GM21723 (cell line): Measurements from ENCODE around the gene ATXN1.

Source experiments
- ATAC-seq: cut with Tn5 transposase; IDR thresholded peaks from one replicate; pipeline ENCODE4 v1.9.1; 2021; ENCODE audit warnings: mild to moderate bottlenecking, moderate library complexity; ENCODE audit not compliant: unreplicated experiment

Gene ATXN1

DNA sequence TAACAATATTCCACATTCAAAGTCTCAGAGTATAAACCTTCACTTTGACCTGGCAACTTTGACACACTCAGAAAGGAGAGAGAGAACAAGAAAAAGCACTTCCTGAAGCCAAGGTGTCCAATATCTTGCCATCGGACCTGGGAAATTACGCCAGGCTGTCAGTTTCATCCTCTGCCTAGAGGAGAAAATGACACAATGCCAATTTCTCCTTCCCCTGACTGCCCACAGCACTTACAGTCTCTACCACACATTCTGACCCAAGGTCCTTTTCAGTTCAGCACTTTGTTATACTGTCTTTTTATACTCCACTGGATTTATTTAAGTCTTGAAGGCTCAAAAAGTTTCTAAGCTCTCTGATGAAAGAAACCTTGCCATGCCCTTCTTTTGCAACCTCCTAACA is 272.4 kb downstream of the ATXN1 start:
- ATAC-seq, result no peak

DNA sequence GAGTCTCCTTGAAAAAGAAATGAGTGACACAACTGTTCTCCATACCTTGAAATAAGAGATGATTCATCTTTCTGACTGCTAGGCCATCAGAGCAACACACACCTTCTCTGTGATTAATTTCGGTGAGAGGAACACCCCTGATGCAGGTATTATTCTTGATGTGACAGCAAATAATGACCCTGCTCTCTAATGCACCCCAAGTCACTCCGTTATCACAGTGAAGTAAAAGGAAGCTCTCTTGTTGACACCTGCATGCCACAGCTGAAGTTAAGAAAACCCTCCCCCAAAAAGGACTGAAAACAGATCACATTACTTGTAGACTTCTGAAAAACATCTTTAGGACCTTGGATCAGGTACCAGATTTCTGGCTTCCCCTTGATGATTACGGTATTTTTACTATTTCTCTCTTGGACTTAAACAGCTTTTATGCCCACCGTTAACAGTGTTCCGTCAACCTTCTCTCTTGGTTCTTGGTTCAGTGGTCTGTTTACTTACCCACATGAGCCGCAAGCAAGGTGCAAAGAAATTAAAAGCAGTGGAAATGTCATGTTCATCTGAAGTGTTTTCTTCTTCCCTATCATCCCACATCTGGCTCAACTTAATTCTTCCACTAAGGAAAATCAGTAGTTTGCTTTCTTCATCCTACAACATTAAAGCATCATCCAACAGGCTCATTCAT is 273.1 kb downstream of the ATXN1 start:
- ATAC-seq, result no peak

DNA sequence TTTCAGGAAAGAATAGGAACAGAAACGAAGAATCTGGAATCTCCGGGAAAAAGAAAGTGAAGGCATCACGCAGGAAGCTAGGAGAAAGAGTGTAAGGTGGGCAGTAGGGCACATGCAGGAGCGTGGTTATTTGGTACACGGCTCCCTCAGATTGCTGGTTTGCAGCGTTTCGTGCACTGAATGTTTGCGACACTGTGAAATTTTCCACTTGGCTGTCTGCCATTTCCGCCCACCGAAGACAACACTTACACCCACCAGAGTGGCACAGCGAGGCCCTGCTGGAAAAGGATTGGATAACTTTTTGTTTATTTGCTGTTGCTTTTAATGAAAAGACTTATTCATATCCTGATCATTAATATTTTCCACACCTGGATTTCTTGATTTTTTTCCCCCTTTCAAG is 274.6 kb downstream of the ATXN1 start:
- no peak for ATAC-seq

DNA sequence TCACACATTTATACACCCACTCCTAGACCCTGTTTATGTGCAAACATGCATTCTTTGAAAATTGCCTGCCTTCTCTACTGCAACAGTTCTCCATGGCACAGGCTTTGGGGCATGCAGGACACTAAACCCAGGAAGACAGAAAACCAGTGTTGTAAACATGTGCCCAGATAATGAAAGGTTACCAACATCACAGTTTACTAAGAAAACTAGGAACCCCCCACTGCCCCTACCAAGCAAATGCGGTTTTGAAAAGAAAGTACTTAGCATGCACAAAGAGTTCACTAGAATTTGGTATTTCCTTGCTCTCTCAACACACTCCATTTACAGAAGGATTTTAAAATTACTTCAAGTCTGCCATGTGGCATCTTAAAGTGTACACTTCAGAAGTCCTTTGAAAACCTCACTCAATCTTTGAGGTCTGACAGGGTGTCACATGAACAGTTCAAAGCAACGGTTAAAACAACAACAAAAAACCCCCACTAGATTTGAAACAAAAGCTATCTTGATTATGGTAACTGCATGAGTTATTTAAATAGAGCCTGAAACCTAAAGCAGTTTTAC is 277.9 kb downstream of the ATXN1 start:
- ATAC-seq, result peak; percentile 55

DNA sequence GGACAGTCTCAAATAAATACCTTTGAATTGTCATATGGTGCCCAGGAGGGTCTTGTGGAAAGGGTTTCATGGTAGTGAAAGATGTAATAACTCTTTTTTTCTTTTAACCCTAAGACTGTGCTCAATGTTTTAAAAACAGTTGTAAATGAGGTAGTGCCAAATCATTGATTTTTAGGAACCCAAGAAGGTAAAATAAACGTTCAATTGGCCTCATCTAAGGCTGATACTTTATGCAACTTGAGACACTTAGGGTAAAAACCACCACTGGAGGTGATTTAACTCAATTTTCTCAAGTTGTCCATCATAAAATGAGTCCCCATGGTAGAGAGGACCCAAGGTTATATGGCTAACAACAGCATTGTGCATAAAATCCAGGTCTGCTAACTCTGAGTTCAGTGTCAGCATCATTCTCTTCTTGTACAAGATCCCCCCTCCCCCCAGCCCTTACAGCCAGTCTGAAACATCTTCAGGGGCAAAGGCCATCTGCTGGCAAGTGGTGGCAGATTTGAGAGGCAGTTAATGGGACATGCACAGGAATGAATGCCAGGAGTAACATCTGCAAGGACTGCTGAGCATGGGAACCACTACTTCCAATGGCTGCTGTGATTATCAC is 278.5 kb downstream of the ATXN1 start:
- no peak for ATAC-seq

DNA sequence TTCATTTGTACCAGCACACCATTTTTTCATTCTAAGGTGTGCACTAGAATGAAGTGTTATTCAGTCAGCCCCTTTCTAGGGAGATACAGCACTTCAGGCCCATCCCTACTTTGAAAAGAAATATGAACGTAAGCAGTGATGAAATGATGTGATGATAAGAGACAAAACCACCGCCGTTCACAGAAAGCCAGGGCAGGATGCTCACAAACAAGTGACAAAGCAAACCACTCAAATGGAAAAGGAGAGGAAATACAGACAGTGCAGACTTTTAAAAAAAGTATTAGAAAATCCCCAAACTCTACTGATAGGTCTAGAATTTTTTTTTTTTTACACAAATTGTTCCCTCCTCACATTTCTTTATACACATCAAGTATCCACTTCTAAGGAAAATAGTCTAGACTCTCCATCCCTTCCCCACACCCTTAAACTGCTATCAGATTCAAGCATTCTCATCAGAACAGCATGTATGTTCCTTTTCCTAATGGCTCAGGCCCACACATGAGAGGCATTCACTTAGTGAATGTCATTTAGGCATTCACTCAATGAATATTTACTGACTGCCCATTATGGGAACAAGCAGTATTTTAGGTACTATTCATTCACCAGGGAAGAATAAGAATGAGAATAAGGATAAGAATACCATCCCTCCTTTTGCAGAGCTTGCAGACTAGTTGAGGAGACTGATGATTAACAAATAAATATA is 279.4 kb downstream of the ATXN1 start:
- peak; percentile 48 for ATAC-seq

DNA sequence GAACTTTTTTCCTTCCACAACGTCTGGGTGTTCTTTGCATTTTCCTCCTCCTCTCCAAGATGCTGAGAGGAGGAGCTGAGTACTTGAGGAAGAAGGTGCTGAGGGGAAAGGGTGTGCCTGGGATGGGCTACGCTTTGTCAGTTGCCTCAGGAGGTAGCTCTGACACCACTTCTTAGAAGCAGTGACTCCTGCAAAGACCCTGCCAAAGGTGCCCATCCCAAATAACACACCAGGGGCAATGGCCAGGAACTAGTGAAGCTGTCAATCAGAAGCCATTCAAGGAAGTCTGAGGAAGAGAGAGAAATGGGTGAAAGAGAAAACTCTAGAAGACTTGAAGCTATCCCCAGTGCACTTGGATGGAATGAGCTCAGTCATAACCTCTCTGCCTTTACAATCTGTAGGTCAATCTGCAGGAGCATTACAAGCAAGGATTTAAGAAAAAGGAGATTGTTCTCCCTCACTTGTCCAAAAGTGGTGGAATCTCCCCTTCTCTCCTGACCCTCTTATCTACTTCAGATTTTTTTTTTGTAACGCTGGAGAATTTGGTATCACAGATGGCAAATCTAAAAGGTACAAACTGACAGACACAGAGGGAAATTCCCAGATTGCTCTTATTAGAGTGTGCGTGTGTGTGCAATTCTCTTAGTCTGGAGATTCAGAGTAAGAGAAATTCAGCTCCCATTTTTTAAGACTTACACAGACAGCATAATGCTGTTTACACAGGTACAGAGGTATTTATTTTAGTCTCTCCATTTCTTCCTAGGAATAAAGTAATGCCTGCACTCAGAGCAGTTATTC is 280.3 kb downstream of the ATXN1 start:
- no peak for ATAC-seq

DNA sequence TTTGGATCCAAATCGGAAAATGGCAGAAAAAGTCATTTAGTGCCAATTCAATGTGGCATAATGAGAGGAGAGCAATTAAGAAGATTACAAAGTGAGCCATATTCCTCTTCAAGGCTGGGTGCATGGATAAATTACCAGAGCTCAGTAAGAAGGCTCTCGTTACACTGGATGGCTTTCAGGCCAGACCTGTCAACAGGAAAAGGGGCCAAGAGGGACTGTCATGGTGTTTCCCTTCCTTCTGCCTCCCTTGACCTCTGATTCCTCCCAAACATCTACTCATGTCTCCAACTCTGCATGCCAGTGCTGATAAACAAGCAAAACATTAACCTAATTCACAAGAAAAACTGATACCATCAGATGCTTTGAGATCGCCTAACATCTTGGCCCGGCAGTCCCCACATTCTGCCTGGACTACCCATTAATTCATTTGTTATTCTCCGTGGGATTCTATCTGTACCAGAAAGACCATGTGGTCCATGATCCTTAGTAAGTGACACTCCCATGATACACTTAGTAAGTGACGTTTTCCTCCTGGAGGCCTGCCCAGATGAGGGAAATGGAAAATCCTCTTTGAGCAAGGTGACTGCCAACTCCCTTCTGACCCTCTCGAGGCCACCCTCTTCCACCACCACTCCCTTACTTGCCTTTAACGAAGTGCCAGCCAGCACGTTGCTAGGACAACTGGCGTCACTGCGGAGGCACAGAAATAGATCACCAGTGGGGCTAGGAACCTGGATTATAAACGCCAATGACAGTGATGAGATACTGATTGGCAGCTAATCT is 283.7 kb downstream of the ATXN1 start:
- ATAC-seq, result no peak

DNA sequence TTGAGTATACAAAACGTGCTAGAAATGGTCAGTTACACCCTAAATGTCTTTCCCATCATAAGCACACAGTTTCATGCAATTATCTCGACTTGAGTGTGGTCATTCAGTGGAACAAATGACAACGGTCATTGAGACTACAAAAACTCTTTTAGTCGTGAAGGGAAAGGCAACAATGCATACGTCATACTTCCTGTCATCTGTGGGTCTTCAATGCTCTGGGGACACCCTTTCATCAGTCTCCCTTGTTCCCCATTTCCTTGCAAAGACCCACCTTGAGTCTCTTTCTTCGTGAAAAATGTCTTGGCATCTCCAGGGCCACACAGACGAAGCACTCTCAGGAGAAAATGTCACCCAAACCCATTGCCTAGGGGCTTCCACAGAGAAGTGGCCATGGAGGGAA is 284.4 kb downstream of the ATXN1 start:
- ATAC-seq, result no peak

DNA sequence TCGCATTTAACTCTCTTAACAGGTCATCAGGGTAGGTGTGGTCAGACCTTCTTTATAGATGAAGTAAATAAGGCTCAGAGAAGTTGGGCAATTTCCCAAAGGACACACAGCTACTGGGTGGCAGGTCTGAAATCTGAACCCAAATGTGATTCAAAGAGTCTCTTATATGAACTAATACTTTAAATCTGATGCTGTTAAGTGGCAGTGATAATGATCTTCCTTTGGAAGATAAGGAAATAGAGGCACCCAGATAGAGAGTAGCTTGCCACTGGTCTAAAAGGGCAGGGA is 285.8 kb downstream of the ATXN1 start:
- ATAC-seq, result no peak

DNA sequence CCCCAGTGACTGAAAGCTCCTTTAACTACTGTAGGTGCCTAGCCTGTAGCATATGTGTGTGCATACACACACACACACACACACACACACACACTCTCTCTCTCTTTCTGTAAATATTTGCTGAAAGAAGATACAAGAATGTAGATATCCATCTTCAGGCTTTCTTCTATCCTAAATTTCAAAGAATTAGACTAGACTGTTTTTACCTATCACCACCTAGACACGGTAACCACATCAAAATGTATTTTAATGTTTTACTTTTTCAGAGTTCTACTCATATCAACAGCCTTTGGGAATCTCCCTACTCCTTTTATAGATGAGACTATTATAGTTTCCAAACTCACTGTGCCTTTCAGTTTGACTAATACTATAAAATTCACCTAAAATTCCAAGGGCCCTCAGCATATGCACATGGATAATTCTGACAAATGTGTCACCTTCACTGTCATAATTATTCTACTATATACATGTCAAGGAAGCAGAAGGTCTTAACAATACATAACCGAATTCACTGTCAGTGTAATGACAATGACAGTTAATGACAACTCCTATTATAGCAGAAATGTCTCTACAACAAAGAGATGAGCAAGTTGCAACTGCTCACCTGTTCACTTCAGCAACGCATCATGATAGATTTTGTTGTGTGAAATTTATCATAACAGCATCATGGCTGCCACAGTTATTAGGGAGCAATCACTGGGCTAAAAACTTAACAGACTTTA is 286.3 kb downstream of the ATXN1 start:
- no peak for ATAC-seq

DNA sequence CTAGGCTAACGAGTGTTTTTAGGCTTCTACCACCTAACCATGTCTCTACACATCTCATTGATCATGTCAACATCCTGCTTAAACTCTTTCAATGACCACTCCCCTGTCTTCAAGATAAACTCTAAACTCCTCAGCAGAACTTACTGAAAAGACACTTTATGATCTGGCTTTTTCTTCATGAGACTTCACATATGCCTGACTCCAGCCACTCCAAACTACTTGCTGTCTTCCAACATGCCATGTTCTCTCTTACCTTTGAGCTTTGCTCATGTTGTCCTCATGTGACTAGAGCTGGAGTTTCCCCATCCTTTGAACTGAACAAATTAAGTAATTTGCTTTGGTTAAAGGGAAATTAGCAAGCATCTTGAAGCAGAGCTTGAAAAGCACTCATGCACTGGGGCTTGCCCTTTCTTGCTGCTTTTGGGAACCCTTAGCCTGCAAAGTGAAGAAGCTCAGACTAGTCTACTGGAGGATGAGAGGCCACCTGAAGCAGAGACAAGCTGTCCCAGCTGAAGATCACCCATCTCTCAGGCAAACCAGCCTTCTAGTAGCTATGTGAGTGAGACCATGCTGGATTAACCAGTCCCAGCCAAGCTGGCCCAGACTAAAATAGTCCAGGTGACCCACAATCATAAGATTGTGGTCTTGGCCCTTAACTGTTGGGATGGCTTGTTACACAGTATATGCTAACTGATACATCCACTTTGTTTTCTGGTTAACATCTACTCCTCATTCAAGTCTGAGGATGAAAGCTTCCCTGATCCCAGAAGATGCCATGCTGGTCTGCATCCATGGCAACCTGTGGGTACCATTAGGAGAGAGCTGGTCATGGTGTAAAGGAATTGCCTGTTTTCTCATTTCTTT is 287.1 kb downstream of the ATXN1 start:
- peak; percentile 0 for ATAC-seq

DNA sequence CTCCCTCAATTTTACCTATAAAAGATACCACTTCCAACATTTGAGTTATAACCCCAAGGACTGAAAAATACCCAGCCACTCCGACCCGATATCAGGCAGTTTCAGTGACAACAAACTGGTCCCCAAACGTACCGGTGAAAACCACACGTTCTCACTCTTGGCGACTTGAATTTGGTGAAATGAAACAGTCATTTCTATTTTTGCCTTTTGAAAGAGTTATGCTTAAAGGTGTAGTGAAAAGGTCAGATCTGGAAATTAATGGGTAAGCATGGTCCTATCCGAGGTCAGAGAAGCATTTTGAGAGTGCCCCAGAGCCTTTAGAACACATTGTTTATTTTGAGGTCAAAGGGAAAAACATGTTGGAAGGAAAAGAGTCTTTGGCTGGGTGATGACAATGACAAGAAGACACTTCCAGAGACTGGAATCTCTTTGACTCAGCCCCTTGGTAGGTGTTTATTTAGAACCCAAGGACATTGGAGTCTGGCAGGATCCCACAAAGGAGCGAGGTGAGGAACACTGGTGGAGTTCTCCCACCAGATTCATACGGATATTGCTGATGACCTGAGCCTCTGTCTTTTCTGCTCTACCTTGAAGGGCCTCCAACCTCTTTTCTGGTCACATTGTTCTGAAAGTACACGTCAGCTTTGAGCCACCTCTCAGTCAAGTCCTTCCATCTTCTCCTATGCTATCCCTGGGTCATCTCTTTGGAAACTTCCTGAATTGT is 287.9 kb downstream of the ATXN1 start:
- ATAC-seq, result peak; percentile 56

DNA sequence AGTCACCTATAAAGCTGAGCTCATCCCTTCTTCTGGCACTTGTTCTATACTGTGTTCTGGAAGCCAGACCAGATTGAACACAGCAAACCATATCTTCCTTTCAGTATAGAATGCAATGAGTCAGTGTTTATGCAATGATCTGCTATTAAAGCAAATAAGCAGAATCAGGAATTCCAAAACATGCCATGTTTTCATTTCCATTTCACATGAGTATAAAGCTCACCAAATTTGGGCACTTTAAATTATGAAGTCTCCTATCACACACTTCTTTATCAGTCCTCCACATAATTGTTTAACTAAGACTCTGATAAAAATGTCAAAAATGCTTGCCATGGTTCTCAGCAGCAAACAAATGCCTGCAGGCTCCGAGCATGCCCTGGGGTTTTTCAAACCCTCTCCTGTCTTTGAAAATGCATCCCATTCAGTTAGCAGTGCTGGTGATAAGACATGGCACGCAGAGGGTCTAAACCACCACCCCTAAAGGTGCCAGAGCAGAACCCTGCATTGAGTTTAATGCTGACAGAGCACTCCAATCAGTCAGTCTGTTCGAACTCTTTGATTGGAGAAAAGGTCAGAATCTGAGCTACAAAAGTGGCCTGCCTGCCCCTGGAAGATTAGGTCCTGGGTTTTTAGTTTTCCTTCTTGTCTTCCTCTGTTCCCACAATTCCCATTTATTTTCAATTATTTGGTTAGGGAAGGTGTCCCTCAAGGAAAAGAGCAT is 288.8 kb downstream of the ATXN1 start:
- no peak for ATAC-seq

DNA sequence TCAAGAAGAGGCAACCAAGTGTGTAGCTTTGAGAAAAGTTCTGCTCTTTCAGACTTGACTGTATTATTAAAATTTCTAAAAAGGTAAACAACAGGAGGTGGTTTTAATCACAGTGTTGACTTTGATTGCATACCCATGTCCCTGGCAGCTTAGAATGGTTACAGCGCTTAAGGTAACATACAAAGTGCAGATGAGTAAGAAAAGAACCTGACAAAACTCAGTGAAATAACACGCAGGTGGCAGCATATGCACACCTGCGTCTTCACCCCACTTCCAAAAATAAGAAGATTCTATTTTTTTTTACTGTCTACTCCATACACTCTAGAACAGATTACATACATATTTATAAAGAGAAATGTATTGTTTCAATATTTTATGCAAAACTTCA is 289.4 kb downstream of the ATXN1 start:
- ATAC-seq, result no peak

DNA sequence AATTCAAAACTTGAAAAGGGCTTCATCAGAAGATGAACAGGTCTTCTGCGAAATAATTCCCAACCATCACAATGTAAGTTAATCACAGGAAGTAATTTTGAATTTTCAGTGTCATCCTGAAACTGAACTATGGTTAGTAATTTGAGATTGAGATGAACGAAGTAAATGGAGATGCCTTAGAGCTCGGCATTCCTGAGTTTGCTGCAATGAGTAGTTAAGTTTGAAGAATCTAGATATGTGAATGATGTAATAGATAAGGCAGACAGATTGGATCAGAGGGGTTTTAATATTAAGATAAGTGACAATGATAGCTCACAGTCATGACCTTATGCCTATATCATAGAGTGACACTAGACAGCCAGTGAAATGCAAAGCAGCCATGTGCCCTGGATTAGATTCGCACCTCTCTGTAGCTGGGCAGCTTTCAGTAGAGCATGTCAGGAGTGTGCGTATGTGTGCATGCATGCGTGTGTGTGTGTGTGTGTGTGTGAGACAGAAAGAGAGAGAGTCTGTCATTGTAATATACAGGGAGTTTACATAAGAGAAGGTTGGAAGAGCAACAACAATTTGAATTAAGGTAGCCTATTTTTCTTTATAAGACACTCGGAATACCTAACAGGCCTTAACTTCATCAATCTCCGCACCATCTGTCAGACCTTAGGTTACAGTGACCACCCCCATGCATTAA is 289.9 kb downstream of the ATXN1 start:
- peak; percentile 41 for ATAC-seq
